HepG2 (cell line): ENCODE measurements around the gene MYCBPAP. TPM values are rescaled to one million over a fixed set of nuclear protein-coding genes. Genes with fewer than 3 reads are reported as not detected.
A peak's percentile ranks its signal among the peaks of the same experiment; 100 is the strongest.

Source experiments
- ARNT2 ChIP-seq: sonication (generic); formaldehyde crosslinking; IDR thresholded peaks from 2 replicates; pipeline ENCODE4 v1.8.0; 2022; ENCODE audit warnings: mild to moderate bottlenecking, low read depth, missing genetic modification reagents, moderate library complexity
- CERS6 ChIP-seq: sonication (generic); formaldehyde crosslinking; IDR thresholded peaks from 2 replicates; pipeline ENCODE4 v1.5.0; 2020; ENCODE audit warnings: missing genetic modification reagents
- FOSL2 ChIP-seq: sonication (generic); formaldehyde crosslinking; IDR thresholded peaks from 2 replicates; pipeline ENCODE4 v1.4.0; 2020; ENCODE audit warnings: missing genetic modification reagents
- HDAC1 ChIP-seq: sonication (generic); formaldehyde crosslinking; IDR thresholded peaks from 2 replicates; pipeline ENCODE4 v1.5.1; 2020; ENCODE audit warnings: mild to moderate bottlenecking, missing genetic modification reagents
- IKZF4 ChIP-seq: sonication (generic); formaldehyde crosslinking; IDR thresholded peaks from 2 replicates; pipeline ENCODE4 v1.5.1; 2020; ENCODE audit warnings: borderline replicate concordance, mild to moderate bottlenecking, low read depth, missing genetic modification reagents; ENCODE audit errors: not compliant biosample characterization
- KLF16 ChIP-seq, 2 experiments: sonication (generic) in 1 of 2; formaldehyde crosslinking in 1 of 2; IDR thresholded peaks; 2 replicates each; pipeline versions ENCODE4 v1.6.1 to v1.8.0; 2016 to 2023; ENCODE audit warnings: missing genetic modification reagents in 2 of 2, missing compliant biosample characterization in 1 of 2
- KLF9 ChIP-seq: IDR thresholded peaks from 2 replicates; pipeline ENCODE4 v1.6.1; 2016; ENCODE audit warnings: low read depth
- KMT2A ChIP-seq: sonication (generic); formaldehyde crosslinking; IDR thresholded peaks from 2 replicates; pipeline ENCODE4 v1.4.0; 2020; ENCODE audit warnings: missing genetic modification reagents
- MAFK ChIP-seq, 2 experiments: IDR thresholded peaks in 1 of 2; conservative IDR thresholded peaks in 1 of 2; 2 replicates each; pipeline ENCODE4 v1.6.1; 2011; ENCODE audit warnings: improper control_type of control experiment in 2 of 2, low read length in 2 of 2
- NR3C1 ChIP-seq: sonication (generic); formaldehyde crosslinking; IDR thresholded peaks from 2 replicates; pipeline ENCODE4 v1.4.0; 2020; ENCODE audit warnings: missing genetic modification reagents
- REL ChIP-seq: sonication (generic); formaldehyde crosslinking; conservative IDR thresholded peaks from 2 replicates; pipeline ENCODE4 v1.8.0; 2022; ENCODE audit warnings: mild to moderate bottlenecking, missing genetic modification reagents, moderate library complexity
- USF2 ChIP-seq, 2 experiments: sonication (generic) in 1 of 2; formaldehyde crosslinking in 1 of 2; IDR thresholded peaks; 2 replicates each; pipeline versions ENCODE4 v1.5.1 to v1.6.1; 2011 to 2020; ENCODE audit warnings: borderline replicate concordance in 1 of 2, low read depth in 1 of 2, low read length in 1 of 2, mild to moderate bottlenecking in 1 of 2, missing genetic modification reagents in 1 of 2, moderate library complexity in 1 of 2
- ZHX2 ChIP-seq, 2 experiments: sonication (generic) in 1 of 2; formaldehyde crosslinking in 1 of 2; IDR thresholded peaks; 2 replicates each; pipeline versions ENCODE4 v1.6.1 to v1.9.0; 2014 to 2022; ENCODE audit warnings: antibody characterized with exemption in 1 of 2, borderline replicate concordance in 1 of 2, inconsistent platforms in 1 of 2, low read depth in 1 of 2, missing genetic modification reagents in 1 of 2
- ZKSCAN1 ChIP-seq: fragments of 150-350 bp; IDR thresholded peaks from 2 replicates; pipeline ENCODE4 v1.6.1; 2014; ENCODE audit warnings: low read length
- ZNF235 ChIP-seq: sonication (generic); formaldehyde crosslinking; IDR thresholded peaks from 2 replicates; pipeline ENCODE4 v1.8.1; 2023; ENCODE audit warnings: mild to moderate bottlenecking, missing genetic modification reagents, borderline replicate concordance
- ZNF772 ChIP-seq: sonication (generic); formaldehyde crosslinking; IDR thresholded peaks from 2 replicates; pipeline ENCODE4 v1.5.0; 2020; ENCODE audit warnings: mild to moderate bottlenecking, missing genetic modification reagents
- ZNF777 ChIP-seq: sonication (generic); formaldehyde crosslinking; IDR thresholded peaks from 2 replicates; pipeline ENCODE4 v1.4.0; 2020; ENCODE audit warnings: missing genetic modification reagents
- polyA plus RNA-seq, 8 experiments: library from polyadenylated mRNA; depleted of rRNA in 3 of 8; stranded (reverse) in 7 of 8; unstranded in 1 of 8; fragments of >200 nt; fragmentation: Illumina TruSeq in 4 of 8; extraction: Trizol in 4 of 8; gene quantifications; 2 replicates each; pipeline versions ENCODE4 v1.2.1 to v1.2.3, GENCODE V29; 2011 to 2016; ENCODE audit warnings: low read depth in 4 of 8, missing spikeins in 1 of 8, mixed read lengths in 1 of 8; ENCODE audit not compliant: insufficient read depth in 1 of 8
- total RNA-seq, 5 experiments: library from RNA; depleted of rRNA; stranded (reverse); fragments of >200 nt; fragmentation: Illumina TruSeq; extraction: Trizol; gene quantifications; 2 replicates each; pipeline ENCODE4 v1.2.3, GENCODE V29; 2016; ENCODE audit warnings: low read depth in 1 of 5
- TF ChIP-seq, protein P1 (sequence below): sonication (generic); formaldehyde crosslinking; IDR thresholded peaks from 2 replicates; pipeline ENCODE4 v1.8.1; 2022; ENCODE audit warnings: mild to moderate bottlenecking, missing genetic modification reagents

The MYCBPAP gene
- total and polyA plus RNA-seq, 2 of the 13 experiments (the other 11 are each of a cell fraction or from before 2014, with no cell fraction given): 0.22 to 0.24 TPM

- TF ChIP-seq CERS6 (no peak), ARNT2 (CRISPR knock-in tag) (no peak), KMT2A (CRISPR knock-in tag) (peak; percentile 75), USF2 (IDR thresholded peaks at IDR 0.05; ENCODE audit: low read depth, low read length) (no peak), USF2 (CRISPR knock-in tag; IDR thresholded peaks at IDR 0.05; ENCODE audit: borderline replicate concordance) (no peak), KLF16 (CRISPR knock-in tag; IDR thresholded peaks at IDR 0.05) (no peak), IKZF4 (peak; percentile 35), KLF9 (CRISPR knock-in tag) (no peak), ZNF772 (CRISPR knock-in tag) (no peak), ZNF777 (CRISPR knock-in tag) (no peak), ZKSCAN1 (no peak), NR3C1 (no peak), MAFK (conservative IDR thresholded peaks at IDR 0.05 in 1 of 2, IDR thresholded peaks at IDR 0.05 in 1 of 2; ENCODE audit: low read length in 2 of 2) (no peak), ZHX2 (IDR thresholded peaks at IDR 0.05; ENCODE audit: low read depth) (0 out of 2 replicates have a peak, but pooled peaks have one; percentile 26), ZHX2 (CRISPR knock-in tag; IDR thresholded peaks at IDR 0.05; ENCODE audit: borderline replicate concordance) (no peak), HDAC1 (no peak), ZNF235 (CRISPR knock-in tag) (no peak), REL (no peak), FOSL2 (CRISPR knock-in tag) (0 out of 2 replicates have a peak, but pooled peaks have one; percentile 22)
- TF ChIP-seq, protein P1, sequence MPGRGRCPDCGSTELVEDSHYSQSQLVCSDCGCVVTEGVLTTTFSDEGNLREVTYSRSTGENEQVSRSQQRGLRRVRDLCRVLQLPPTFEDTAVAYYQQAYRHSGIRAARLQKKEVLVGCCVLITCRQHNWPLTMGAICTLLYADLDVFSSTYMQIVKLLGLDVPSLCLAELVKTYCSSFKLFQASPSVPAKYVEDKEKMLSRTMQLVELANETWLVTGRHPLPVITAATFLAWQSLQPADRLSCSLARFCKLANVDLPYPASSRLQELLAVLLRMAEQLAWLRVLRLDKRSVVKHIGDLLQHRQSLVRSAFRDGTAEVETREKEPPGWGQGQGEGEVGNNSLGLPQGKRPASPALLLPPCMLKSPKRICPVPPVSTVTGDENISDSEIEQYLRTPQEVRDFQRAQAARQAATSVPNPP (CRISPR knock-in tag): no peak
Measured at GRCh38 chr17:50479522-50480141, 28.6 kb upstream of the MYCBPAP start (continued).
